Coronary artery (tissue), 2 donors: ENCODE measurements around the gene ANKRD40CL.

ENCODE experiments used
- DNase-seq: peaks from one replicate; pipeline ENCODE4 v3.0.0-alpha.2; 2017; ENCODE audit warnings: low spot score
- H3K27ac ChIP-seq, 2 donors: fragments of 200-600 bp; sonication (generic); one replicate each; pipeline ENCODE4 v1.5.1; 2016 to 2019
- H3K4me3 ChIP-seq: fragments of 200-600 bp; sonication (generic); 2 replicates; pipeline ENCODE4 v1.5.1; 2016; ENCODE audit warnings: mild to moderate bottlenecking, moderate library complexity
- TF ChIP-seq, protein P1 (sequence below): fragments of 200-600 bp; sonication (generic); IDR thresholded peaks from one replicate; pipeline ENCODE4 v1.5.1; 2019; ENCODE audit warnings: antibody characterized with exemption

The ANKRD40CL gene

DNA sequence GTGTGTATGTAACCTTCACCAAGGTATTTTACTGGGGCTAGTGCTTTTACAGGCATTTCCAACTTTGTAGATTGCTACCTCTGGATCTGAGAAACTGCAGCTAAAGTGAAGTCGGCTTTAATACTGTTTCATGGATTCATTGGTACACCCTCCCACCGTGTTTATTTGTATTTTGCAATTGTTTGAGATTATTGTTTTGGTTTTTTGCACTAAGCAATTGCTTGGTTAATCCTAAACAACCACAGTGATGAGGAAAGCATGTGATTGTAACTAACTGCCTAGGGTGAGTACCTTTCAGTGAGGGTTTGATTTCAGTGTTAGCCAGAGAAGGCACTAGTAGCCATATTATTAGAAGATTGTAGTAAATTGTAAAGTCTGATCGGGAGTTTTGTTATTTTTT is 44.6 kb downstream of the ANKRD40CL start:
- TF ChIP-seq, protein P1, sequence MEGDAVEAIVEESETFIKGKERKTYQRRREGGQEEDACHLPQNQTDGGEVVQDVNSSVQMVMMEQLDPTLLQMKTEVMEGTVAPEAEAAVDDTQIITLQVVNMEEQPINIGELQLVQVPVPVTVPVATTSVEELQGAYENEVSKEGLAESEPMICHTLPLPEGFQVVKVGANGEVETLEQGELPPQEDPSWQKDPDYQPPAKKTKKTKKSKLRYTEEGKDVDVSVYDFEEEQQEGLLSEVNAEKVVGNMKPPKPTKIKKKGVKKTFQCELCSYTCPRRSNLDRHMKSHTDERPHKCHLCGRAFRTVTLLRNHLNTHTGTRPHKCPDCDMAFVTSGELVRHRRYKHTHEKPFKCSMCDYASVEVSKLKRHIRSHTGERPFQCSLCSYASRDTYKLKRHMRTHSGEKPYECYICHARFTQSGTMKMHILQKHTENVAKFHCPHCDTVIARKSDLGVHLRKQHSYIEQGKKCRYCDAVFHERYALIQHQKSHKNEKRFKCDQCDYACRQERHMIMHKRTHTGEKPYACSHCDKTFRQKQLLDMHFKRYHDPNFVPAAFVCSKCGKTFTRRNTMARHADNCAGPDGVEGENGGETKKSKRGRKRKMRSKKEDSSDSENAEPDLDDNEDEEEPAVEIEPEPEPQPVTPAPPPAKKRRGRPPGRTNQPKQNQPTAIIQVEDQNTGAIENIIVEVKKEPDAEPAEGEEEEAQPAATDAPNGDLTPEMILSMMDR: no peak
- H3K4me3 ChIP-seq: peak overlapping the region; percentile 33
- H3K27ac ChIP-seq: no peak overlapping the region
- DNase-seq: no peak

DNA sequence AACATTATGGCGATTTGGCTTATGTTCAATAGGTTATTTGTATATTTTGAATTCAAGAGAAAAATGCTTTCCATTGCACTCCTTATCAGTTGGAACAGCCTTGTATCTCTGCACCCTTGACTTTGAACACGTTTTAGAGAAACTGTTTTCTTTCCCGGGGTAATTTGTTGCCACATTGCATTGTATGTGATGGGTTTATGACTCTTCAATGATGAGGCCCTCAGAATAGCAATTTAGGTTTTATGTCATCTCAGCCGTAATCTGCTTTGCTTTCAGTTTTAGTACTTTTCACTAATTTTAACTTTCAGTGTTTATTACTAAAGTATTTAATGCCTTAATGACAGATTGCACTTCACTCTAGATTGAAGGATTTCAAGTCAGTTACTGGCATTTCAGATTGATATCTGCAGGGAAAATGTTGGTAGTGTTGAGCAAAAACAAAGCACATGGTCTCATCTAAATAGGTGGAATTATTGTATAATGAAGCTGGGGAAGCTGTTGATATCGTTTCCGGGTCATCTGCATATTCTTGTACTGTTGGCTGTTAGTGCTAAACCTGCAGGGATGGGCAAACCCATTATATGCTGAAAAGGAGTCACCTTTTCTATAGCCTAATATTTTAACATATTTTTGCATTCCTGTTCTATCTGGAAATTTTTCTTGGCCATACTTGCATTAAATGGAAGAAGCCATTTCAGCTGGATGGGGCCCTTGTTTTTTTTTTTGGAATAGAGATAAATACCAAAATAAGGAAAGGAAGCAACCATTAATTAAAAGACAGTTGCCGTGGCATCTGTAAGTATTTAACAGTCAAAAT is 45.9 kb downstream of the ANKRD40CL start:
- H3K4me3 ChIP-seq: peak overlapping the region; percentile 97
- DNase-seq: no peak
- H3K27ac ChIP-seq: peak overlapping the region; percentile 30 to 97
- TF ChIP-seq, protein P1: no peak

DNA sequence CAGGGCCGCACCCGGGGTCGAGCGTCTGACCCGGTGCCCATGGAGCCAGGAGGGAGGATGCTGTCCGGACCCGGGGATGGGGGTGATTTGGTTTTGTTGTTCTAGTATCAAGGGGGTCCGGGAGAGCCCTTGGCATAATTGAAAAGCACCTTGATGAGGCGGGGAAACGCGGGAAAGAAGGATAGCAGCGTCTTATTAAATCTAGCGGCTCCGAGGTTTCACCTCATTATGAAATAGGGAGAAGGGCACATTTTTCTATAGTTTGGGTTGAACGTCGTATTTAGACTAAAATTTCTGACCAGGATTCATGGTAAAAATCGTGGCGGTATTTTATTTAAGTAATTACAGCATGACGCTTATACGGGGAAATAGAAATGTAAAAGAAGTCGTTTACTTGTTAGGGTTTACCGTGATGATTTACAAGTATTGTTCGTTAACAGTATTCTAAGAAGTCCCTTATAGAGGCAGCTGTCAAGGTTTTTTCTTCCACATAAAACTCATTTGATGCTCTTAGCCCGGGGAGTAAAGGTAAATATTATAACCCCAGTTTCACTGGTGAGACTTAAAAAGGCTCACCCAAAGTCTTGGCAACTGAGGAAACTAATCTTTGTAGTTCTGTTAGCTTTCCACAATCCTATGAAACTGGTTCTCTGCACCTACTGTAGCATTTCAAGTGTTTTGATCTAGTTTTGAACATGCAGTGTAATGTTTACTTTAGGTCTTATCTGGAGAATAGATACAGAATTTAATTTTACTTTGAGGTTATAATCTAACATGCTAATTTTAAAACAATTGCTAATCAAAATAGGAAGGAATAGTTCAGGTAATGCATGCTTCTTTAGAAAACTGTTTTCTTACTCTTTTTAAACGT is 47.2 kb downstream of the ANKRD40CL start:
- DNase-seq: no peak
- Histone ChIP-seq H3K27ac (peak overlapping the region; percentile 97 to 98), H3K4me3 (peak overlapping the region; percentile 97)
- TF ChIP-seq, protein P1: no peak

DNA sequence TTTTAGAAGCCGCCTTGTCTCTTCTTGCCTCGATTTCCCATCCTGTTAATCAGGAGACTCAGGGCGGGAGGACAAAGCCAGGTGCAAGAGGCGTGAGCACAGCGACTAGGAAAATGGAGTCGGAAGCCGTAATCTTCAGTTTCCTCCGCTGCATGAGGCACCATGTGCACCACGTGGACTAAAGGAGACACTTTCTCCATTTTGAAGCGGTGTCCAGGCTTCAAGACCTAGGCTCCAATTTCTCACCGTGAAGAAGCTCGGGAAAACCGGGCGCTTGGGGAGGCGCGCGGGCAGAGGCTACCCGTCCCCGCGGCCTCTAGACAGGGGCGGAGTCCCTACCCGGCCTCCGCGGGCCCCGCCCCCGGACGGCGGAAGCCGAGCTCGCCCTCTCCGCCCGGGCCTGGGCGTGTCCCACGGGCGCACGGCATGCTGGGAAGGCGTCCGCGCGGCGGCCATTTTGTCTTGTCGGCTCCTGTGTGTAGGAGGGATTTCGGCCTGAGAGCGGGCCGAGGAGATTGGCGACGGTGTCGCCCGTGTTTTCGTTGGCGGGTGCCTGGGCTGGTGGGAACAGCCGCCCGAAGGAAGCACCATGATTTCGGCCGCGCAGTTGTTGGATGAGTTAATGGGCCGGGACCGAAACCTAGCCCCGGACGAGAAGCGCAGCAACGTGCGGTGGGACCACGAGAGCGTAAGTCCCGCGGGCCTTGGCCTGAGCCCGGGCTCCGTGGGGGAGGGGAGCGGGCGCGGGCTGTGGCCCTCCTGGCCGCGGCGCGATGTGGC is 48.0 kb downstream of the ANKRD40CL start, which contains the start of gene LUC7L3:
TSS of gene LUC7L3 (plus strand) at position 460 of the 780 bp plus-strand sequence. CDS start at position 590, 130 bp downstream.
- peak; percentile 97 for DNase-seq
- H3K27ac ChIP-seq: peak within 1 kb of the TSS; percentile 97 to 98
- TF ChIP-seq, protein P1: no peak
- H3K4me3 ChIP-seq: peak within 1 kb of the TSS; percentile 97

DNA sequence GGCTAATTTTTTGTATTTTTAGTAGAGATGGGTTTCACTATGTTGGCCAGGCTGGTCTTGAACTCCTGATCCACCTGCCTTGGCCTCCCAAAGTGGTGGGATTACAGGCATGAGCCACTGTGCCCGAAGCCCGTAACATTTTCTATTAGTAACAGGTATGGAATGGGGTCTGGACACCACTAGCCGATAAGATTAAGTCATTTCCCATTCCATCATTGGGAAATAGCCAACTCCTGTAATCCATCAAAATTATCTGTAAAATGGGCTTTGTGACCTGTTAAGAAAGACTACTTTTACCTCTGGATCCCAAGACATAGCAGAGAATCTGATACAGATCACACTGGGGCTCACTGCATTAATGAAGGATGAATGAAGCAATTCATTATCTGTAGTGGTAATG is 51.8 kb downstream of the ANKRD40CL start:
- Histone ChIP-seq H3K4me3 (no peak overlapping the region), H3K27ac (no peak overlapping the region)
- TF ChIP-seq, protein P1: no peak
- DNase-seq: no peak

DNA sequence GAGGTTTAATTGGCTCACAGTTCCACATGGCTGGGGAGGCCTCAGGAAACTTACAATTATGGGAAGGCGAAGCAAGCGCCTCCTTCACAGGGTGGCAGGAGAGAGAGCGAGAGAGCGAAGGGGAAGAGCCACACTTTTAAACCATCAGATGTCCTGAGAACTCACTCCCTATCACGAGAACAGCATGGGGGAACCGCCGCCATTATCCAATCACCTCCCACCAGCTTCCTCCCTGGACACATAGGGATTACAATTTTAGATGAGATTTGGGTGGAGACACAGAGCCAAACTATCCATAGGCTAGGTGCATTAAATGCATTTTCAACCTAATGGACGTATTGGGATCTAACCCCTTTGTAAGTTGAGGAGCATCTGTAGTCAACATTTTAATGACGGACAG is 54.7 kb downstream of the ANKRD40CL start:
- DNase-seq: no peak
- H3K27ac ChIP-seq: no peak overlapping the region
- TF ChIP-seq, protein P1: no peak
- no peak overlapping the region for H3K4me3 ChIP-seq
